Measurements from ENCODE around the gene CTCFL.
"Not testable (repeated sequence)": the region's sequence is repeated elsewhere in the genome, so short reads cannot be mapped to it uniquely, and the experiment has no call there.

CTCFL gene

GRCh38 chr20:57481281-57481711, 43.6 kb downstream of the CTCFL start:
- no peak for DNase-seq (ENCODE audit: low spot score)

GRCh38 chr20:57480444-57481160, 44.3 kb downstream of the CTCFL start:
- DNase-seq (ENCODE audit: low spot score) = no peak

GRCh38 chr20:57479196-57479595, 45.7 kb downstream of the CTCFL start:
- DNase-seq (ENCODE audit: low spot score) = no peak

- DNase-seq (ENCODE audit: low spot score) = no peak
Measured at GRCh38 chr20:57478176-57478575, 46.8 kb downstream of the CTCFL start.

- DNase-seq (ENCODE audit: low spot score) = no peak
Measured at GRCh38 chr20:57476641-57477461, 48.1 kb downstream of the CTCFL start.

GRCh38 chr20:57476084-57476526, 48.8 kb downstream of the CTCFL start:
- DNase-seq (ENCODE audit: low spot score) = peak; percentile 15

GRCh38 chr20:57475388-57476083, 49.4 kb downstream of the CTCFL start:
- DNase-seq (ENCODE audit: low spot score) = no peak

GRCh38 chr20:57474816-57475215, 50.1 kb downstream of the CTCFL start:
- no peak for DNase-seq (ENCODE audit: low spot score)

- DNase-seq (ENCODE audit: low spot score) = no peak
Measured at GRCh38 chr20:57474205-57474604, 50.7 kb downstream of the CTCFL start.

- DNase-seq (ENCODE audit: low spot score) = no peak
Measured at GRCh38 chr20:57473246-57474048, 51.5 kb downstream of the CTCFL start.

GRCh38 chr20:57472474-57472873, 52.5 kb downstream of the CTCFL start:
- DNase-seq (ENCODE audit: low spot score) = not testable (repeated sequence)

GRCh38 chr20:57471496-57472372, 53.2 kb downstream of the CTCFL start:
- DNase-seq (ENCODE audit: low spot score) = no peak

GRCh38 chr20:57470666-57471495, 54.1 kb downstream of the CTCFL start:
- no peak for DNase-seq (ENCODE audit: low spot score)

- no peak for DNase-seq (ENCODE audit: low spot score)
Measured at GRCh38 chr20:57470212-57470522, 54.8 kb downstream of the CTCFL start.

GRCh38 chr20:57469418-57470211, 55.3 kb downstream of the CTCFL start:
- DNase-seq (ENCODE audit: low spot score) = no peak

GRCh38 chr20:57468523-57469417, 56.2 kb downstream of the CTCFL start:
- no peak for DNase-seq (ENCODE audit: low spot score)

GRCh38 chr20:57467742-57468141, 57.2 kb downstream of the CTCFL start:
- no peak for DNase-seq (ENCODE audit: low spot score)

GRCh38 chr20:57465943-57466342, 59.0 kb downstream of the CTCFL start:
- DNase-seq (ENCODE audit: low spot score) = no peak
